HFF-Myc (cell line): ENCODE results near the gene ATP2A3.

Experiments used
- DNase-seq: peaks from one replicate; pipeline ENCODE4 v3.0.0-alpha.2; 2011; ENCODE audit warnings: low read depth; ENCODE audit errors: extremely low read depth
- H3K4me3 ChIP-seq: replicated peaks from 2 replicates; pipeline ENCODE4 v1.5.1; 2011; ENCODE audit warnings: low read depth, mild to moderate bottlenecking, control low read depth, low read length
- TF ChIP-seq, protein P1 (sequence below): IDR thresholded peaks from 2 replicates; pipeline ENCODE4 v1.5.1; 2012; ENCODE audit warnings: mild to moderate bottlenecking, low read depth, low read length, control low read depth; ENCODE audit errors: missing control alignments

The ATP2A3 gene

DNA sequence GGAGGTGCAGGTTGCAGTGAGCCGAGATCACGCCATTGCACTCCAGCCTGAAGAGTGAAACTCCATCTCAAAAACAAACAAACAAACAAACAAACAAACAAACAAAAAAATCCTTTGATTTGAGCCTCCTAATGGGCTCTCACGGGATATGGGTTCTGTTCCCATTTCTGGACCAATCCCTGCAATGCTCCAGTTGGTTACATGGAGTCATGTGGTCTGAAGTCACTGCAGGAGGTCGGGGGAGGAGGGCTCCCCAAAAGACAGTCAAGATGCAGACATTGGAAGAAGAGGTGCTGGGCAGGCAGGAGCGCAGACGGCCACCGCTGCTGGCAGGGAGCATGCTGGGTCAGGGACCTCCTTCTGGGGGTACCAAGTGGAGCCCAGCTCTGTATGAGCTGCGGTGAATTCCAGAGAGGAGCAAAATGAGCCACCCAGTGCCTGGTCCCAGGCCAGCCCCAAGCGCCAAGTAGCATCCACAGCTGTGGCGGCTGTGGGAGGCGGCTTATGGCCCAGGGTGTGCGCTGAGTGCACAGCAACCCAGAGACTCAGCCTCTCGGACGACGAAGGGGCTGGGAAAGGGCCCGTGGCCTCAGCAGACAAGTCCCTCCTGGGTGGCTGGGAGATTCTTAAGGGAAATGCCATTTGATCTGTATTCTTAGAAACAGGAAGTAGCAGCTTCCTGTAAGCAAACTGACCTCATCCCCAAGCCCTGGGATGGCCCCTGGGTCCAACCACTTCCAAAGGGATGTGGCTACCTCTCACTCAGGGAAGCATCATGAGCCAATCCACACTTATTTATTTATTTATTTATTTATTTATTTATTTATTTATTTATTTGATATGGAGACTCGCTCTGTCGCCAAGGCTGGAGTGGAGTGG, 19.6 kb upstream of the ATP2A3 start:
- H3K4me3 ChIP-seq: no peak overlapping the region
- TF ChIP-seq, protein P1, sequence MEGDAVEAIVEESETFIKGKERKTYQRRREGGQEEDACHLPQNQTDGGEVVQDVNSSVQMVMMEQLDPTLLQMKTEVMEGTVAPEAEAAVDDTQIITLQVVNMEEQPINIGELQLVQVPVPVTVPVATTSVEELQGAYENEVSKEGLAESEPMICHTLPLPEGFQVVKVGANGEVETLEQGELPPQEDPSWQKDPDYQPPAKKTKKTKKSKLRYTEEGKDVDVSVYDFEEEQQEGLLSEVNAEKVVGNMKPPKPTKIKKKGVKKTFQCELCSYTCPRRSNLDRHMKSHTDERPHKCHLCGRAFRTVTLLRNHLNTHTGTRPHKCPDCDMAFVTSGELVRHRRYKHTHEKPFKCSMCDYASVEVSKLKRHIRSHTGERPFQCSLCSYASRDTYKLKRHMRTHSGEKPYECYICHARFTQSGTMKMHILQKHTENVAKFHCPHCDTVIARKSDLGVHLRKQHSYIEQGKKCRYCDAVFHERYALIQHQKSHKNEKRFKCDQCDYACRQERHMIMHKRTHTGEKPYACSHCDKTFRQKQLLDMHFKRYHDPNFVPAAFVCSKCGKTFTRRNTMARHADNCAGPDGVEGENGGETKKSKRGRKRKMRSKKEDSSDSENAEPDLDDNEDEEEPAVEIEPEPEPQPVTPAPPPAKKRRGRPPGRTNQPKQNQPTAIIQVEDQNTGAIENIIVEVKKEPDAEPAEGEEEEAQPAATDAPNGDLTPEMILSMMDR: no peak
- no peak for DNase-seq

- no peak for DNase-seq
- TF ChIP-seq, protein P1: no peak
- H3K4me3 ChIP-seq: no peak overlapping the region
These were observed 18.3 kb upstream of the ATP2A3 start for GRCh38 chr17:3982541-3983017.

DNA sequence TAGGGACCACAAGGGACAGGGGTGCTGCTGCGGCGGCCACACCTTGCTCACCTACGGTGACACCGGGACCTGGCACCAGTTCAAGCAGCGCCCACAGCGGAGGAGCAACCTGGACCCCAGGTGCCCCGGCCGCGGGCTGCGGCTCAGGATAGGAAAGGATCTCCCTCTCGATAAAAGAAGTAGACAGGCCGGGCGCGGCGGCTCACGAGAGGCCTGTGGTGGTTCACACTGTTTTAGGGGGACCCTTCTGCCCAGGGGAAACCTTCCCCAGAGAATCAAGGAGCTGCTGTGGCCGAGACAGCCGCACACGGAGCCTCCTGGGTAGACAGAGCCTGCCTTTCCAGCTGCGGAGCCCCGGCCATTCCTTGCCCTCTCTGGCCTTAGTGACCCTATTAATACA, 17.9 kb upstream of the ATP2A3 start:
- DNase-seq: no peak
- no peak overlapping the region for H3K4me3 ChIP-seq
- TF ChIP-seq, protein P1: no peak

DNA sequence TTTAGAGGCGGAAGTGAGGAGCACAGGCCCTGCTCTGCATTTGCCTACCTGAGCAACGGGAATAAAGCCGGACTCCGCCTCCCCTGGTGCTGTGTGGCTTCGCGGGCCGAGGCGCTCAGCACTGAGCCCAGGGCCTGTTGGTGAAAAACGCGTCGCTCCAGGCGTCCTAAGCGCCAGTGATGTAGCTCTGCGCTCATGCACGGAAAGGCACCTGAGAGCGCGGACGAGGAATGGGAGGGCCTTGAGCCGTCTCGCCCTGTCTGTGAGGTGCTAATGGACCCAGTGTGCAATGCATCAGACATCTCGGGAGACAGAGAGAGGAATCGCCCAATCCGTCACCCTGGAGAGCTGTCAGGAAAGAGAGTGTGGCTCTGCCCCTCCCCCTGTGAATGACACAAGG, 17.2 kb upstream of the ATP2A3 start:
- TF ChIP-seq, protein P1: no peak
- H3K4me3 ChIP-seq: no peak overlapping the region

GRCh38 chr17:3980381-3981014, 16.3 kb upstream of the ATP2A3 start:
- no peak overlapping the region for H3K4me3 ChIP-seq
- TF ChIP-seq, protein P1: no peak
- no peak for DNase-seq

More for the DNA sequence above, 17.2 kb upstream of the ATP2A3 start:
- no peak for DNase-seq

DNA sequence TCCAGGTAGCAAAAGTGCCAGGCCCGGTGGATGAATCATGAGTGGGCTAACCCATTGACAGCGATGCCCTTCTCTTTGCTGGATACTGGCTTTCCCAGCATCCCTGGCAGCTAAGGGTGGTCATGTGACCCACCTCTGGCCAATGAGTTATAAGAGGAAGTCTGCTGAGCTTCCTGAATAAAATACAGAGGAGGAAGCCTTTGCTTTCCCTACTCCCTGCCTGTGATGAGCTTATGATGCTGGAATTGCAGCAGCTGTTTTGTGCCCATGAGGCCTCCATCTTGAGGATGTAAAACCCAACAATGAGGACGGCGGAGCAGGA, 15.0 kb upstream of the ATP2A3 start:
- no peak overlapping the region for H3K4me3 ChIP-seq
- TF ChIP-seq, protein P1: no peak
- DNase-seq: no peak
